Epithelial cell of esophagus (primary cell): Measurements from ENCODE around the gene LYPD5.
A peak's percentile ranks its signal among the peaks of the same experiment; 100 is the strongest.
"Not testable (repeated sequence)": the region's sequence is repeated elsewhere in the genome, so short reads cannot be mapped to it uniquely, and the experiment has no call there.

Experiments used
- DNase-seq: peaks from one replicate; pipeline ENCODE4 v3.0.0; 2010; ENCODE audit warnings: low read depth
- H3K4me3 ChIP-seq: 2 replicates; pipeline ENCODE4 v1.5.1; 2011; ENCODE audit warnings: mild to moderate bottlenecking, low read length, control low read depth
- TF ChIP-seq, protein P1 (sequence below): IDR thresholded peaks from 2 replicates; pipeline ENCODE4 v1.5.1; 2011; ENCODE audit warnings: low read depth, mild to moderate bottlenecking, low read length, control low read depth, inconsistent platforms; ENCODE audit not compliant: insufficient read depth; ENCODE audit errors: missing control alignments

The LYPD5 gene

DNA sequence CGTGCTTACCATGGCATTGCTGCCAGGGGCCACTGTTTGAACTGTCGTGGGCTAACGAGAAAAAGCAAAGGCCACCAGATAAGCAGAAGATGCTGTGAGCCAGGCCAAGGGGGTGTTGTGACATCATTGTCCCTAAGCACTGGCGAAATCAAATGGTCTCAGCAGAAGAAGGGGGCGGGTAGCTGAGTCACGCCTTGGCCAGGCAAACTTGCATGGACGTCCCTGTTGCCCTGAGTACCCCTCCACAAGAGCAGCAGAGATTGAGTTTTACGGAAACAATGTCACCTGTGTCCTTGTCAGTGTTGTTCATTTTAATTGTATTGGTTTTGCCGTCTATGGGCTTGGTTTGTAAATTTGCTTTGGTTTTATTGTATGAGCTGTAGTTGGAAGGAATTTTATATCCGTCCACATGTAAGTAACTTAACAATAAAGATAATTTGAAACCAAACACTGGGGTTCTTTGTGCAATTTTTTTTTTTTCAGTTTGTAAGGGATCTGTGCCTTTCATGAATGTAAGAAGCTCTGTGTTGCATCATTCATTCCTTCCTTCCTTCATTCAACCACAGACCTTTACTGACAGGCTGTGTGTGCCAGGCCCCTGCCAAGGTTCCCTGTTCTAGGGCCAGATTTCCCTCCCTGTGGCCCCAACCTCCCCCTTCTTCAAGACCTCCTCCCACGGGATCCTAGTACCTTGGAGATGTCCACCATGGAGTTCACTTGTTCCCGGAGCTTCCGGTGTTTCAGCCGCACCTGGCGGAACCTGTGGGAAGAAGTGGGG, 33.8 kb downstream of the LYPD5 start:
- TF ChIP-seq, protein P1, sequence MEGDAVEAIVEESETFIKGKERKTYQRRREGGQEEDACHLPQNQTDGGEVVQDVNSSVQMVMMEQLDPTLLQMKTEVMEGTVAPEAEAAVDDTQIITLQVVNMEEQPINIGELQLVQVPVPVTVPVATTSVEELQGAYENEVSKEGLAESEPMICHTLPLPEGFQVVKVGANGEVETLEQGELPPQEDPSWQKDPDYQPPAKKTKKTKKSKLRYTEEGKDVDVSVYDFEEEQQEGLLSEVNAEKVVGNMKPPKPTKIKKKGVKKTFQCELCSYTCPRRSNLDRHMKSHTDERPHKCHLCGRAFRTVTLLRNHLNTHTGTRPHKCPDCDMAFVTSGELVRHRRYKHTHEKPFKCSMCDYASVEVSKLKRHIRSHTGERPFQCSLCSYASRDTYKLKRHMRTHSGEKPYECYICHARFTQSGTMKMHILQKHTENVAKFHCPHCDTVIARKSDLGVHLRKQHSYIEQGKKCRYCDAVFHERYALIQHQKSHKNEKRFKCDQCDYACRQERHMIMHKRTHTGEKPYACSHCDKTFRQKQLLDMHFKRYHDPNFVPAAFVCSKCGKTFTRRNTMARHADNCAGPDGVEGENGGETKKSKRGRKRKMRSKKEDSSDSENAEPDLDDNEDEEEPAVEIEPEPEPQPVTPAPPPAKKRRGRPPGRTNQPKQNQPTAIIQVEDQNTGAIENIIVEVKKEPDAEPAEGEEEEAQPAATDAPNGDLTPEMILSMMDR = no peak
- H3K4me3 ChIP-seq = no peak overlapping the region
- DNase-seq = no peak

GRCh38 chr19:43767818-43768217, 34.4 kb downstream of the LYPD5 start:
- no peak overlapping the region for H3K4me3 ChIP-seq
- DNase-seq = no peak
- TF ChIP-seq, protein P1 = no peak

DNA sequence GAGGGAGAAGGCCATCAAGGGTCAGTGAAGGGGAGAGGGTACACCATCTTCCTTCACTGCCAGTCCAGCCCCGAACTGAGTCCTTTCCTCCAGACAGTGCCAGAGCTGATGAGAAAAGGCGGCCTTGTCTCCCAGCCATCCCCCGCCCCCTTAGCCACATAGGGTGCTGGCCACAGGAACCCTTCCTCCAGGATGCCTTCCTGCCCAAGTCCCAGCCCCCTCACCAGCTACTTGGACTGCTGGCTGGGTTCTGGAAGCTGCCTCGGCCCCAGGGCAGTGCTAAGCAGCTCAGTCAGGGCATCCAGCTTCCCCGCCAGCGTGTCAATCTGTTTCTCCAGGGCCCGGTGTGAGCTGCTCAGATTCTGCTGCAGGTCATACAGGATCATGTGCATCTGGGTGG, 34.9 kb downstream of the LYPD5 start:
- H3K4me3 ChIP-seq = no peak overlapping the region
- TF ChIP-seq, protein P1 = no peak
- DNase-seq = no peak

GRCh38 chr19:43766755-43767043, 35.5 kb downstream of the LYPD5 start:
- TF ChIP-seq, protein P1 = no peak
- H3K4me3 ChIP-seq = no peak overlapping the region

GRCh38 chr19:43765109-43765876, 37.0 kb downstream of the LYPD5 start:
- H3K4me3 ChIP-seq = no peak overlapping the region
- TF ChIP-seq, protein P1 = no peak
- peak; percentile 98 for DNase-seq

More at GRCh38 chr19:43766755-43767043, 35.5 kb downstream of the LYPD5 start:
- no peak for DNase-seq

DNA sequence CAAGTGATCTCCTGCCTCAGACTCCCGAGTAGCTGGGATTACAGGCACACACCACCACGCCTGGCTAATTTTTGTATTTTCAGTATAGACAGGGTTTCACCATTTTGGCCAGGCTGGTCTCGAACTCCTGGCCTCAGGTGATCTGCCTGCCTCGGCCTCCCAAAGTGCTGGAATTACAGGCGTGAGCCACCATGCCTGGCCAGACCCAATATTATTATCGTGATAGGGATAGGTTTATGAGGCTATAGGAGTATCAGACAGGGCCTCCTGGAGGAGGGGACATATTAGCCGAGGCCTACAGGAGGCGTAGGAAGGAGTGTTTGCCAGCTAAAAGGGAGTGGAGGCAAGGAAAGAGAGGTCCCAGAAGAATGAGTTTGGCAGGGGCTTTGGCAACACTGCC, 37.6 kb downstream of the LYPD5 start:
- not testable (repeated sequence) for DNase-seq, H3K4me3 ChIP-seq

DNA sequence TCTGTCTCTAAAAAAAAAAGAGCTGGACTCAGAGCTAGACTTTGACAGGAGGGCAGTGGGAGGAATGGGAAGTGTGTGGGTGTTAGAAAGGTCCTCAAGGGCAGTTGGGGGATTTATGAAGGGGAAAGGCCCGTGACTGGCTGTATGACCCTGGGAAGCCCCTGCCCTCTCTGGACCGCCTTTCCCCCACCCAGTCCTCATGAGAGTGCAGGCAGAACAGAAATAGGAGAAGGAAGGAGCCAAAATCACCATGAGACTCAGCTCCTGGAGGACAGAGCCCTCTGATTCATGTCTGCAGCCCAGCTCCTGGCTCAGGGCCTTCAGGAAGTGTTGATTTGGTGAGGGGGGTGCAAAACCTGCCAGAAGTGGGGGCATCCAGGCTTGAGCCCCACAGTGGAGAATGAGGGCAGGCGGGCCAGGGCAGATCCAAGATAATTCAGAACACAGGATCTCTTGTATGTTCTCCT, 38.7 kb downstream of the LYPD5 start:
- TF ChIP-seq, protein P1 = no peak
- DNase-seq = peak; percentile 36

More for the DNA sequence above, 38.7 kb downstream of the LYPD5 start:
- no peak overlapping the region for H3K4me3 ChIP-seq
